GM12892 (cell line): ENCODE measurements around the gene FHAD1.
"Not testable (repeated sequence)": the region's sequence is repeated elsewhere in the genome, so short reads cannot be mapped to it uniquely, and the experiment has no call there.

ENCODE experiments used
- POLR2A ChIP-seq: IDR thresholded peaks from 2 replicates; pipeline ENCODE4 v1.6.1; 2011; ENCODE audit warnings: low read depth, low read length, control low read depth
- POLR2AphosphoS5 ChIP-seq: IDR thresholded peaks from 2 replicates; pipeline ENCODE4 v1.6.1; 2011; ENCODE audit warnings: low read depth, low read length, control low read depth
- TAF1 ChIP-seq: IDR thresholded peaks from 2 replicates; pipeline ENCODE4 v1.6.1; 2011; ENCODE audit warnings: low read depth, mild to moderate bottlenecking, control low read depth, low read length, borderline replicate concordance

DNA sequence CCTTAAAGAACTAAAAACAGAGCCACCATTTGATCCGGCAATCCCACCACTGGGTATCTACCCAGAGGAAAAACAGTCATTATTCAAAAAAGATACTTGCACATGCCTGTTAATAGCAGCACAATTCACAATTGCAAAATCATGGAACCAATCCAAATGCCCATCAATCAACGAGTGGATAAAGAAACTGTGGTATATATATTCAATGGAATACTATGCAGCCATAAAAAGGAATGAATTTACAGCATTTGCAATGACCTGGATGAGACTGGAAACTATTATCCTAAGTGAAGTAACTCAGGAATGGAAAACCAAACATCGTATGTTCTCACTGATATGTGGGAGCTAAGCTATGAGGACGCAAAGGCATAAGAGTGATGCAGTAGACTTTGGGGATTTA, 51.0 kb downstream of the FHAD1 start:
- not testable (repeated sequence) for TF ChIP-seq POLR2A, POLR2AphosphoS5, TAF1
